ENCODE results near the gene FAM24B.

- TF ChIP-seq CTCF (IDR thresholded peaks at IDR 0.05), result no peak
- TF ChIP-seq POLR2AphosphoS5 (IDR thresholded peaks at IDR 0.05; ENCODE audit: insufficient read depth in 1 of 2, low read depth in 1 of 2), result no peak
Measured at GRCh38 chr10:122915700-122916099, 36.3 kb upstream of the FAM24B start.
